Measurements from ENCODE around the gene RNF169.

RNF169 gene

GRCh38 chr11:74748211-74749126 lies at the start of gene RNF169:
TSS of gene RNF169 (plus strand) at chr11:74748849. CDS start at chr11:74748881, 32 bp downstream.
- H3K4me3 ChIP-seq (ENCODE audit: low read depth, low read length): peak within 1 kb of the TSS; percentile 74
- TF ChIP-seq, protein P1, sequence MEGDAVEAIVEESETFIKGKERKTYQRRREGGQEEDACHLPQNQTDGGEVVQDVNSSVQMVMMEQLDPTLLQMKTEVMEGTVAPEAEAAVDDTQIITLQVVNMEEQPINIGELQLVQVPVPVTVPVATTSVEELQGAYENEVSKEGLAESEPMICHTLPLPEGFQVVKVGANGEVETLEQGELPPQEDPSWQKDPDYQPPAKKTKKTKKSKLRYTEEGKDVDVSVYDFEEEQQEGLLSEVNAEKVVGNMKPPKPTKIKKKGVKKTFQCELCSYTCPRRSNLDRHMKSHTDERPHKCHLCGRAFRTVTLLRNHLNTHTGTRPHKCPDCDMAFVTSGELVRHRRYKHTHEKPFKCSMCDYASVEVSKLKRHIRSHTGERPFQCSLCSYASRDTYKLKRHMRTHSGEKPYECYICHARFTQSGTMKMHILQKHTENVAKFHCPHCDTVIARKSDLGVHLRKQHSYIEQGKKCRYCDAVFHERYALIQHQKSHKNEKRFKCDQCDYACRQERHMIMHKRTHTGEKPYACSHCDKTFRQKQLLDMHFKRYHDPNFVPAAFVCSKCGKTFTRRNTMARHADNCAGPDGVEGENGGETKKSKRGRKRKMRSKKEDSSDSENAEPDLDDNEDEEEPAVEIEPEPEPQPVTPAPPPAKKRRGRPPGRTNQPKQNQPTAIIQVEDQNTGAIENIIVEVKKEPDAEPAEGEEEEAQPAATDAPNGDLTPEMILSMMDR (IDR thresholded peaks at IDR 0.05; ENCODE audit: low read depth, low read length, missing control alignments): no peak
- DNase-seq (ENCODE audit: low read depth): peak; percentile 92

GRCh38 chr11:74699615-74700396 lies 48.8 kb upstream of the RNF169 start:
- H3K4me3 ChIP-seq (ENCODE audit: low read depth, low read length): no peak overlapping the region
- no peak for DNase-seq (ENCODE audit: low read depth)
- TF ChIP-seq, protein P1 (IDR thresholded peaks at IDR 0.05; ENCODE audit: low read depth, low read length, missing control alignments): no peak

DNA sequence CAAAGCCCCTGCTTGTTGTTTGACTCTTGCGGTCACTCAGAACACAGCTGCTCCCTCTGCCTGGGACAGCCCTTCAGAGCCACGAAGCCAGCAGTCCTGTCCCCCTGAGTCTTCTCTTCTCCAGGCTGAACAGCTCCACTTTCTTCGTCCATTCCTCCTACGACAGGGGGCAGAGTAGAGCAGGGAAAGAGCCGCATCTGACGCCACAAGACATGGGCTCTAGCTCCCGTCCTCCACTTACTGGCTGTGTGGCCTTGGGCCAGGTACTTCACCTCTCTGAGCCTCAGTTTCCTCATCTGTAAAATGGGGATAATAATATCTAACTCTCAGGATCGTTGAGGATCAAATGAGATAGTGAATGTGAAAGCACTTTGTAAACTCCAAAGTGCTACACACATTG lies 47.3 kb upstream of the RNF169 start:
- DNase-seq (ENCODE audit: low read depth): no peak

GRCh38 chr11:74702383-74703007 lies 46.2 kb upstream of the RNF169 start:
- TF ChIP-seq, protein P1 (IDR thresholded peaks at IDR 0.05; ENCODE audit: low read depth, low read length, missing control alignments): peak; percentile 94
- DNase-seq (ENCODE audit: low read depth): peak; percentile 8
- no peak overlapping the region for H3K4me3 ChIP-seq (ENCODE audit: low read depth, low read length)

More for the DNA sequence above, 47.3 kb upstream of the RNF169 start:
- no peak overlapping the region for H3K4me3 ChIP-seq (ENCODE audit: low read depth, low read length)
- TF ChIP-seq, protein P1 (IDR thresholded peaks at IDR 0.05; ENCODE audit: low read depth, low read length, missing control alignments): no peak

DNA sequence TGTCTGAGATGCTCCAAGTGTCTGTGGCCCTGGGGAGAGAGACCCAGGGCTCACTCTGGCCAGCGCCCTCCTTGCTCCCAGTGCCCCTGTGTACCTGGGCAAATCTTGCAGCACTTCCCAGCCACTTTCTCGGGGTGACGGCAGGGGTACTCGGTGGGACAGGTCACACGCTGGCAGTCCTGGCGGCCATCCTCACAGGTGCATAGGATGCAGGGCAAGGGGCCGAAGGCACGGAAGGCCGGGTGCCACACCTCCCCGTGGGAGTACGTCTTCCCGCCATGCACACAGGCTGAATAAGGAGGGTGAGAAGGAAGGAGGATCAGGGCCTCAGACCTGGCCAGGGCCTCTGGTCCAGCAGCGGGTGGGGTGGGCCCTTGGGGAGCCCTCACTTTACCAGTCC lies 45.4 kb upstream of the RNF169 start:
- TF ChIP-seq, protein P1 (IDR thresholded peaks at IDR 0.05; ENCODE audit: low read depth, low read length, missing control alignments): no peak
- no peak overlapping the region for H3K4me3 ChIP-seq (ENCODE audit: low read depth, low read length)
- no peak for DNase-seq (ENCODE audit: low read depth)

DNA sequence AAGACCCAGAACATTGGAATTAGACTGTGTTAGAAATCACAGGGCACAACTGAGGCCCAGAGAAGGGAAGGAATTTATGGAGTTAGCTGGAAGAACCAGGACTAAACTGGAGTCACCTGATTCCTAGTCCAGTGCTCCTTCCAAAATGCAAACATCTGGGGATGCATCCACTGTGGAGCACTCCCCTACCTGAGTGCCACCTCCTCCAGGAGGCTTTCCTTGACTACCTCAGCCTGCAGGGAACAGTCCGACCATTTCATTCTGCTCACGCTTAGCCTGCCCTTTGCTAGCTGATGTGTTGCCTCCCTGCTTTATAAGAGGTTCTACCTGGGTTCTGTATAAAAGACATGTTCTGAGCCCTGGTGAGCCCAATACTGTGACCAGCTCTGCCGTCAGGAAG lies 41.5 kb upstream of the RNF169 start:
- TF ChIP-seq, protein P1 (IDR thresholded peaks at IDR 0.05; ENCODE audit: low read depth, low read length, missing control alignments): no peak
- no peak overlapping the region for H3K4me3 ChIP-seq (ENCODE audit: low read depth, low read length)
- no peak for DNase-seq (ENCODE audit: low read depth)
